HG03521 (cell line): Measurements from ENCODE around the gene OTOS.
A peak's percentile ranks its signal among the peaks of the same experiment; 100 is the strongest.

Experiments
- ATAC-seq: cut with Tn5 transposase; IDR thresholded peaks from one replicate; pipeline ENCODE4 v1.9.1; 2021; ENCODE audit warnings: mild to moderate bottlenecking, moderate library complexity; ENCODE audit not compliant: unreplicated experiment

Gene OTOS

DNA sequence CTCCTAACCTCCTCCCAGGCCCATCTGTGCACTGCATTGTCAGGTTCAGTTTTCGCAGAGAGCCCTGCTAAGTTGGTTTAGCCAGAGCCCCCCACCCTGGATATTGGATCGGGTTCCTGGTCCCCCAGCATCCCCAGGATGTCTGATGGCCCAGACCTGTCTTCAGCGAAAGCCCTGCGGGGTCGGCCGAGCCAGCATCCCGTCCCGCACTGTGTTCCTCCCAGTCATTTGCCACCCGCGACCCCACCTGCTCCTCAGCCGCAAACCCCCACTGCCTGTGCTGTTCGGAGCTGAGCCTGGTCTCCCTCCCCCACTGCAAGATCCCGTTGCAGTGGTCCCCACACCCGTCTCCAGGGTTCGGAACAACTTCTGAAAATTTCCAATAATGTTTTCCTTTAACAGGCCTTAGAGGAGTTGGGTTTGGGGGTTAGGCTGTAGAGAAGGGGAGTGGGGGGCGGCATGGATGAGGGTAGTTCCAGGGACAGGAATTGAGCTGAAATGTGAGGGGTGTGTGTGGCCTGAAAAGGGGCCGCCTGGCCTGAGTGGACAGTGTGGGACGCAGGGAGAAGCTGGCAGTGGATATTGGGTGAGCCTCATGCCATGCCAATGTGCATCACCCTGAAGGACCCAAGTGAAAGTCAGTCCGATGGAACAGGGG, 2.7 kb downstream of the OTOS start:
- no peak for ATAC-seq

DNA sequence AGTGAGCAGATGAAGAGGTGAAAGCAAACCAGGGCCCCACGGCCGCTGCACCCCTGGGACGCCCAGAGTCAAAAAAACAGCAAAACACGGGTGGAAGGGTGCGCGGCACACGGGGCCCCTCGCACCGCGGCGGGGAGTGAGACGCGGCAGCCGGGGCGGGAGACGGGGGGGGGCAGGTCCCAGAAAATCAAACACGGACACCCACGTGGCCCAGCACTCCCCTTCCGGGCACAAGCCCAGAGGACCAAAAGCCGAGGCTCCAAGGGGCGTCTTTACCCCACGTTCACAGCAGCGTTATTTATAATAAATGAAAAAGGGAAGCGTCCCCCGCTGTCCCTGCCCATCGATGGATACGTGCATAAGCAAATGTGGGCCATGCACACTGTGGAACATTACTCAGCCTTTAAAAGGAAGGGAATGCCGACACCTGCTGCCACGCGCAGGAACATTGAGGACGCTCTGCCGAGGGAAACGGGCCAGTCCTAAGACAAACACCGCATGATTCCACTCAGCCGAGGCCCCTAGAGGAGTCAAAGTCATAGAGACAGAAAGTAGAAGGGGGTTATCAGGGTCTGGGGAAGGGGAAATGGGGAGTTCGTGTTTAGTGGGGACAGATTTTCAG, 3.7 kb downstream of the OTOS start:
- ATAC-seq = no peak

DNA sequence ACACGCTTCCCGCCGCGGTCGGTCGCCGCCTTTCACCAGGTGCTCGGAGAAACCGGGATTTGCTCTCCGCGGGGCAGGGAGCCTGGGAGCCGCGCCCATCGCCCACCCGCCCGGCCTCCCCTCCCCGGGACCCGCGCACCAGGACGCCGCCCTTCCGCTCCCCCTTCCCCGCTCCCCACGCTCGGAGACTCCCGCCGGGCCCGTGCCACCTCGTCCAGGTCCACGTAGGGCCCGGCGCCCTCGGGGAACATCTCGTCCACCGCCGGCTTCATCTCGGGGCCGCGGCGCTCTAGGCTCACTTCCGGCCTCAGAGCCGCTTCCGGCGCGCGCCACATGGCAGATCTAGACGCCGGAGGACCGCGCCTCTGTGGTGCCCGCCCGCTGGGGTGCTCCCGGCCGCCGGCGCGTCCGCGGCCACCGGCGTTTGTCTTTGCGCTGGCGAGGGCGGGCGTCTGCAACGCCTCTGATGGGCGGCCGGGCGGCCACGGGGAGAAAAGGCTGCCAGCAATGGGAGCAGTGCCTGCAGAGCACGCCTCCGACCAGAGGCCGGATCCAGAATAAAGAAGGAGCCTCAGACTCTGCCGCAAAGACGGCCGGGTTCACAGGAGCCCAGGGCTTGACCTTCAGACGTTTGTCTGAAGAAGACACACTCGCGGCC, 4.3 kb downstream of the OTOS start, which contains the start of gene COPS9:
TSS of gene COPS9 (minus strand) at position 293 of the 658 bp plus-strand sequence. CDS start at position 272, 21 bp downstream.
- ATAC-seq = peak; percentile 91

DNA sequence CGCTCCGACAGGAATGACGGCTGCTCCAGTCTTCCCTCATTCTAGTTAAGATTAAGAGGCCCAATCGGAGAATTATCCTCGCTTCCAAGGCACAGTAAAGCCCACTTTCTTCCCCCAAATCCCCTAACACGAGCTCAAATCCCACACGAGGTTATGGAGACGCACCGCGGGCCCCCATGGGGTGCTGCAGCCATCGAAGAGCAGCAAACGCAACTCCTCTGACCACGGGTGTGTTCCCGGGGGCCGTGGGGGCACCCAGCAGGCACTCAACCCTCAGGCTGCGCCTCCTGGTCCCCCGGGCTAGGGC, 4.8 kb downstream of the OTOS start:
- ATAC-seq = peak; percentile 24

DNA sequence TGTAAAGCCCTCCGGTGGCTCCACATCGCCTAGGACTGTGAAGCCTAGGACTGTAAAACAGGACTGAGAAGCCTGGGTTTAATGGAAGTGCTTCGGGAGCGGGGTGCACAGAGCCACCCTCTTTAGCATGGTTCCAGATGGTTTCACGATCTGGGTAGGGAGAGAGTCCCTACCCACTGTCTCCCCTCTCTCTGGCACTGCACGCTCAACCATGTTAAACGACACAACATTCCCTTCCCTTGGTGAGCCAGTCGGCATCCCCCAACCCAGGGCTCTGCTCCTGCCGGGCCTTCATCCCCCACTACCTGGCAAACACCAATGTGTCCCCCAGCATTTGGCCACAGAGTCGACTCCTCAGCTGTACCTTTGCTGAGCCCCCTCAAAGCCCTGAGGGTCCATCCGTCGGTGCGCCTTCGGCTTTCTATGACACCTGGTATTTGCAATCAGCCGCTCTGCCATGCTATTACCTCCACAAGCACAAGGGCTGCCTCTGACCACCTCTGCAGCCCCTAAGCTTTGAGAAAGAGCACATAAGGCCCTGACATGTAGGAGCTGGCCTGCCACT, 5.4 kb downstream of the OTOS start:
- no peak for ATAC-seq

DNA sequence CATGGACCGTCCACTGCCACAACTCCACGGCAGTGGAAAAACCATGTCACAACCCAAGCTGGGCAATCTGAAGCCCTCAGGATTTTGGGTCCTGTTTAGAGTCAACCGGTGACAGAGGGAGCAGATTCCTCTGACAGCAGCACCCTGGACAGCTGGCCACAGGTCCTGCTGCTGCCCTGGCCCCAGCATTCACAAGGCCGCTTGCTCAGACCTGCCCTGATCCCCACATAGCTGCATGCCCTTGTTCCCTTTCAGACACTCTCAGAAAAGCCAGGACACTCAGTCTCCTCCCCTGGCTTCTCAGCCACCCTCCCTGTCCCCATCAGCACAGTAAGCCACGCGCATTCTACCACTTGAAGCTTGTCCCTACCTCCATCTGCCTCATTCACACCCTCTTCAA, 6.0 kb downstream of the OTOS start:
- no peak for ATAC-seq

DNA sequence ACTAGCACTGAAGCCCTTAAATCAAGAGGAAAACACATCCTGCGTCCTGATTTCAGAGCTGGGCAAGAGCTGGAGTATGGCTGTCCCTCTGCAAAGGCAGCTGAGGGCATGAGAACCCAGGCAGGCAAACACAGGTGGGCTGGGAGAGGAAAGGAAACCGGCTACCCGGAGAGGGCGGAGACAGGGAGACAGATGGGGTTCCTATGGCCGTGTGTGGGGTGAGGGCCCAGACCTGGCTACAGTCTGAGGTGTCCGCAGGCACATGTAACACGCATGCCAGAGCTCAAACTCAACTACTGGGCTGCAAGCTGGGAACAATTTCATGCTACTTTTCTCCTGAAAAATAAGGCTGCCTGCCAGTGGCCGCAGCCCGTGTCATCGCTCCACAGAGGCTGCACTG, 7.1 kb downstream of the OTOS start:
- no peak for ATAC-seq

DNA sequence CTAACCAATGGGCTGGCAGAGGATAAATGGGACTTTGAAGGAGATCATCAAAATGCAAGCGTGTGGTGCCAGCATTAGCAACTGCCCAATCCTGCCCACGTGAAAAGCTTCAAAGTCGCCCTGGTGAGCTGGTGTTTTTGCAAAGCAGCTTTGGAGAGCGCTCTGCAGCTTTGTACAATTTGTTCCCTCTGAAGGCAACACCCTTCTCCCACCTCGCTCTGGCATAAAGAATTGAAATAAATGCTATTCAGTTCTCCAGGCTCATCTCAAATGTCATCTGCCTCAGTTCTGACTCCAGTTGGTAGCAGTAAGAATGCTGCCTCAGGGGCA, 7.8 kb downstream of the OTOS start:
- ATAC-seq = no peak

DNA sequence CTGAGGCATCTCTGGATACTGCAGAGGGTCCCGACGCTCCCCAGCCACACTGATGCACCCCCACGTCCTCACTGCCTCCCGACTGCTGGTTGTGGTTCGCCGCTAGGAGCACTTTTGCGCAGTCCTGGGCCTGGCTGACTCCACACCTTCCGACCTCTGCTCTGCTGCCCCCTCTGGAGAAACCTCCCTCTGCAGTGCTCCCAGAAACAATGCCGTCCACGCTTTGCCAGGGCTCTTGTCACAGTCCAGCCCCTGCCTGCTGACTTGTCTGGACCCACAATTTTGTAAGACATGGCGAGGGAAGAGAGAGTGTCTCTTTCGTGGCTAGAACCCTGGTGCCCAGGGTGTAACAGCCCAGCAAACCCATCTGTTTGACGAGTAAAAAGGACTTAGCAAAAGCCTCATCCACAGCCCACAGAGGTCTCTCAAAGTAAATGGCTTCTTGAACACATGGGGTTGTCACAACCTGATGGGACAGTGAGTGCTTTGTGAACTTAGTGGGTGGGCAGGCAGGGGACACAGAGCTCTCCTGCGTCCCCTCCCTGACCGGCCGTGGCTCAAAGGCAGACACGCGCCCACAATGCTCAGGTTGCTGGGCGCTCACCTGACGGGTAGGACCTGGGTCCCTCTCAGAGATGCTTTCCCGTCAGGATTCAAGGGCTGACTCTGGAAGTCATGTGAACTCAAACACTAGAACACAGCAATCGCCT, 8.4 kb downstream of the OTOS start:
- ATAC-seq = no peak

DNA sequence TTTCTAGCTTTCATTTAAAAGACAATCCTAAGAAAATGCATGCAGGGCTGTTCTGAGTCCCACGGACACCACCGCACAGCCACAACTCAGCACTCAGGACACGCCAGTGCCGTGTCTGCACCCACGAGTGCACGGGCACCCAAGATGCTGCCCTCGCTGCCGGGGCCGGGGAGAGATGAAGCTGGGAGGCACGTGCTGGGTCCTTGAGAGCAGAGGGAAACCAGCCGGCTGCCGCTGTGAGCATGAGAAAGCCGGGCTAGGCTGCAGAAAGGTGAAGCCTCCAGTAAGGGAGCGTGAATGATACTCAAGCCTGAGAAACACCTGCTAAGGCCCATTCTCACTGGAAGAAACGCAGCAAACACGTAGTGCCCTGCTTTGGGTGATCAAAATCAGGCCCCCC, 9.2 kb downstream of the OTOS start:
- ATAC-seq = no peak

DNA sequence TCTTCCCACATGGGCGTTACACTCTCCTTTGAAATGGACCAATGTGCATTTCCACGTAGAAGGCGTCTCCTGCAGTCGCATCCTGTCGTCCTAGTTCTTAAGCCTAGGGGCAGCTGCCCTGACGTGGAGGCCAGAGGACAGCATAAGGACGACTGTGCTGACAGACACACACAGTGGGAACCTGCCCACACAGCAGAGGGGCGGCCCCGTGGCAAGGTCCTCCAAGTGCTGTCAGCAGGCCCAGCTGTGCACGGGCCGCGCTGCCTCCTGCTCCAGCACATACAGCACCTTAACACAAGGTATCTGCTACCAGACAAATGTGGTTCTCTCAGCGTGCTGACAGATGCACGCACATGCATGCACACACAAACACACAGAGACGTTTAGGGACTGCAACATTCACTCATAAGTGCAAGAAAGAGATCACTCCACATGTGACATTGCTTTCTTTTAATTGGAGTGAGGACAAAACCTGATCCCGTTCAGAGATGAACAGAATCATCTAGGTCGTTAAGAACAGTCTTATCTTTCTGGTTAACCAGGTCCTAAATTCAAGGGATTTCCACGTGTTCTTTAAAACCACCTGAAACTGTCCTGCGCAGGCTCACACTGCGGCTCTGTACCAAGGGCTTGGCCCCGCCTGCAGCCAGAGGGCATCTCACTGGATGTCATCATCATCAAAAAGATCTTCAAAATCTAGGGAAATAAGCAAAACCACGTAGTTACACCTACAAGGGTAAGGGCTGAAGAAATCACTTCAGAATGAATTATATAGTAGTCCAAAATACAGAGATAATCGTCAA, 9.9 kb downstream of the OTOS start:
- ATAC-seq = no peak

DNA sequence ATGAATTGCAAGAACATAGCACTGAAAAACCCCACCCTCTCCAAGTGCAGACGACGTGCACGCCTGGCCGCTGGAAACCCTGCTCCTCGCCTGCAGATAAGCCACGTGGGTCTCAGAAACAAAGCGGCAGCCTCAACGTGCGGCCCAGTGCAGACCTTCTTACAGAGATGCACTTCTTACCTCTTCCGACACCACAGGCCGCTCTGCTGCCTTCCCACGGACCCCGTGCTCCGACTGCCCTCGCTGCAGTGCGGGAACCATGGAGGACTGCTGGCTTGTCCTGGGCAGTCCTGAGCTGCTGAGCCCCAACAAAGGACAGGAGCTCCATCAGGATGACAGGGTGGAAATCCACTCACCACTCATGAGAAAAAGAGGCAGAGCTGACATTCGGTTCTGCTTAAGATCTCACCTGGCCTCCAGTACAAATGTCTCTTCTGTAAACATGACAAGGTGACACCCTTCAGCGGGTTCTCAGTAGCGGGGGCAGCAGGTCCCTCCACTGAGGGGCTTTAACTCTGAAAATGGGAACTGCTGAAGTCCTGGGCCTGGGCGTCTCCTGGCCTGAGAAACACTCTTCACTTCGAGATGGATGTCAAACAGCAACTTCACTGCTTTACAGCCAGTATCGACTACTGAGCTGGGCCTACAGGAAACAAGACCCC, 10.6 kb downstream of the OTOS start:
- ATAC-seq = no peak

DNA sequence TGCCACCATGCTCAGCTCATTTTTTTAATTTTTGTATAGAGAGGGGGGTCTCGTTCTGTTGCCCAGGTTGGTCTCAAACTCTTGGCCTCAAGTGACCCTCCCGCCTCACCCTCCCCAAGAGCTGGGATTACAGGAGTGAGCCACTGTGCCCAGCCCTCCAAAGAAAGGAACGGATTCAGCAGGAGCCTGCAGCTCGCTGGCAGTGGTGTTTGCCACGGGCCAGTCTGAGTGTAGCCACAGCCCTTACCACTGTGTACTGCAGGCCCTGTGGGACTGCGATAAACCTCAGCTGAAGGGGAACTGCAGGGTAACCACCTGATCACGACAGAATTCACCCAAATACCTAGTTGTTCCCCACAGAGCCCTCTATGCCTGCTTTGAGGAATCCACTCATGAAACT, 11.1 kb downstream of the OTOS start:
- ATAC-seq = no peak

DNA sequence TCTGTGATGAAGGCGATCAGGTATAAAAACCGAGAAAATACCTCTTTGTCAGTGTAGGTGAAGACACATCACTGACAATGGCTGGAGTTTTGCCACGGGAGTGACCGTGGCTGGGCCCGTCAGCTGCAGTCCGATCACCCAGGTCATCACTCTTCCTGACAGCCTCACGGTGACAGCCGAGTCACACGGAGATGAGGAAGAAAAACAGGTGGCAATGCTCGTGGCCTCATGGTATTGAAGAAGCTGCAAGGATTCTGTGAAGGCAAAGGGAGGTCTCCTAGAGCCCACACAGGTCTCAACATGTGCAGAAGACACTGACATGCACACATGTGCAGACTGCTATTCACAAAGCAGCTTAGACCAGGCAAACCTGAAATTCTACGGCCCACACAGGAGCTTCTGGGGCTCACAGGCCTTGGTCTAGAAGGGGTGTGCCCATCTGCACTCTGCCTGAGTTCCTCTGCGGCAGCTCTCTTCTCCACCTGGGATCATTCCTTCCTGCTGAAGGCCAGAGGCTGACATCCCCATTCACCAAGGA, 11.8 kb downstream of the OTOS start:
- ATAC-seq = no peak

DNA sequence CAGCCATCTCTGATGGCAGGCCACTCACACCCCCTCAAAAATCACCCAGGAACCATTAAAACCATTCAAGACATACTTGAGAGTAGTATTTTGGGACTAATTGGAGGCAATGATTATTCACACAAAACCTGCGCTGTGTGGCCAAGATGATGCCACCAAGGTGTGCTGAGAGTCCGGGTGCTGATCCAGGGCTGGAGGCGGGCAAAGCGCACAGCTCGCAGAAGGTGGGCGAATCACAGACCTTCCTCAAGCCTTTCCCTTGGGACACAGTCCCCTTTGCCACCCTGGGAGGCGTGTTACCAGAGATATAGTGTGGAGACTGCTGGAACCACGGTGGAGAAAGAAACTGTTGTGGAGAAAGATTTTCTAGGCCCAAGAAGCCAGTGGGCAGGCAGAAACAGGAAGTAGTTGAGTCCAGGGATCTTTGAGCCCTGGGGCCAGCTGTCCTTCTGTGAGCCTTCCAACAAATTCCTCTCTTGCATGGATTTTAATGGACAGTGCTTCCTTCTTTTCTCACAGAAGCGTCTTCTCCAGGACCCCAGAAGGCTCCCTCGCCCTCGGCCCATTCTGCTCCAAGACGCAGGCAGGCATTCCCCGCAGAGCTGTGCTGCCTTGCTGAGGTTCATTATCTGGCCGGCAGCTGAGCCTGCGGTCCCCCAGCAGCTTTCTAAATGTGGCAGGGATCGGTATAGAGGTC, 12.4 kb downstream of the OTOS start:
- no peak for ATAC-seq

DNA sequence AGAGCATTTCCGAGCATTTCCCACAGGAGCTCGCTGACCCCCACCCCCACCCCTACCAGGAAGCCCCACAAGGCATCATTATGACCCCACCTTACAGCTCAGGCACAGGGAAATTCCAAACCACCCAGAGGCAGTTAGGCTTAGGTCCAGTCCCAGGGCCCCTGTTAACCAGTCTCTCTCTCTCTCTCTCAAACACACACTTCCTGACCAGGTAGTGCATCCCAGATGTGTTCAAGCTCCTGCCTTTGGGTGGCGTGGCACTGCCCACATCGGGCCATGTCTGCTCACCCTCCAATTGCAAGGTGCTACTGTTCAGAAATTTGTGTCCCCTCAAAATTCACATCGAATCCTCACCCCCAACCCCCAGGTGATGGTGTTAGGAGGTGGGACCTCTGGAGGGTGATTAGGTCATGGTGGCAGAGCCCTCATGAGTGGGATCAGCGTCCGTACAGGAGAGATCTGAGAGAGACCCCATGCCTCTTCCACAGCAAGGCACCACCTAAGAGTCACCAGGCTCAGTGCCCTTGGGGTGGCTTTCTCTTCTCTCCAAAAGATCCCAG, 13.2 kb downstream of the OTOS start:
- no peak for ATAC-seq

DNA sequence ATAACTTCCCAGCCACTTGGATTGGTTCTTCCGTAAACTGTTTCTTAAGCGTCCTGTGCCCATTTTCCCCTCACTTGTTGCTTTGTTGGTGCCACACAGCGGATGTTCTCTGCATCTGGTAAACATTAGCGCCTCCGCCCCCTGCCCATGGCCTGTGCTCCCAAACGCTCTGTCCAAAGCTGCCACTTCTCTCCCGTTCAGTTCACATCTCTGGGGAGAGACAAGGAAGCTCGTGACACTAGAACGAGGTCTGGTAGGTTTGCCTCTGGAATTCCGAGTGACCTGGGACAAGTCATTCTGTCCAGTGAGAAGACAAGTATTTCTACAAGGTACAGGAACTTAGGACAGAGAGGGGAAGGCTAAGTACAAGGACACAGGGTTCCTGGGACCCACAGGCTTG, 13.7 kb downstream of the OTOS start:
- ATAC-seq = no peak

DNA sequence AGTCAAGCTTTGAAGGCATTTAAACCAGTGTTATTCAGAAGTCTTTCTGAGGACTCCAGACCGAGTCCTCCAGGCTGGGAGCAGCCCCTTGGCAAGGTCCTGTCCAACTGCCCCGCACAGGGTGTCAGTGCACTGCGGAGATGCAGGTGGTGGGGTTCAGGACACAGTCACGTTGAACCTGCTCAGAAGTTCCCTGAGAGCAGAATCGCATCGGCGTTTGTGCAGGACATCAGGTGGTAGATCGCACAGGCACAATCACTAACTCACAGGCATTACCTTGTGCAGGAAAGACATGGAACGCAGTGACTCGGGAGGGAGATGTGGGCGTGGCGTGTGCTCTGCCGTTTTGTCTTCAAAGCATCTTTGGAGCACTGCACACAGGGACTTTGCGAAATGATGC, 14.7 kb downstream of the OTOS start:
- no peak for ATAC-seq

DNA sequence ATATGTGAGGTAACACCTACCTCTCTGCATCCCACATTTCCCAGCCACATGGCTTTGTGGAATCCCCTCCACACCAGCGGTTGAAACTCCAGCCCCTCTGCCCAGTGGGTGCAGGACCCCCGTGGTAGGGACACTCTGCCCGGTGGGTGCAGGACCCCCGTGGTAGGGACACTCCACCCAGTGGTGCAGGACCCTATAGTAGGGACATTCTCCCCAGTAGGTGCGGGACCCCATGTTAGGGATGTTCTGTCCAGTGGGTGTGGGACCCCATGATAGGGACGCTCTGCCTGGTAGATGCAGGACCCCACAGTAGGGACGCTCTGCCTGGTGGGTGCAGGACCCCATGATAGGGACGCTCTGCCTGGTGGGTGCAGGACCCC, 15.8 kb downstream of the OTOS start:
- ATAC-seq = no peak
